ENCODE results near the gene MXRA7.

GRCh38 chr17:76735586-76736348, 25.0 kb upstream of the MXRA7 start:
- TF ChIP-seq CTCF (IDR thresholded peaks at IDR 0.05) (no peak), POLR2A (IDR thresholded peaks at IDR 0.05) (no peak), POLR2AphosphoS5 (IDR thresholded peaks at IDR 0.05) (no peak)
